Kidney tubule cell (primary cell): Measurements from ENCODE around the gene STK4.

Source experiments
- DNase-seq: peaks from one replicate; pipeline ENCODE4 v3.0.0-alpha.2; 2018; ENCODE audit warnings: low spot score

STK4 gene

GRCh38 chr20:45087097-45087790, 120.9 kb downstream of the STK4 start:
- peak; percentile 48 for DNase-seq

GRCh38 chr20:45087814-45088213, 121.5 kb downstream of the STK4 start:
- DNase-seq: no peak

GRCh38 chr20:45088247-45088646, 121.9 kb downstream of the STK4 start:
- DNase-seq: peak; percentile 88

GRCh38 chr20:45090481-45090880, 124.2 kb downstream of the STK4 start:
- DNase-seq: peak; percentile 30

- no peak for DNase-seq
These were observed 125.1 kb downstream of the STK4 start for GRCh38 chr20:45091366-45091765.

GRCh38 chr20:45092898-45093297, 126.6 kb downstream of the STK4 start:
- no peak for DNase-seq

GRCh38 chr20:45094201-45094600, 127.9 kb downstream of the STK4 start:
- DNase-seq: no peak

- no peak for DNase-seq
These were observed 128.7 kb downstream of the STK4 start for GRCh38 chr20:45094864-45095574.

- DNase-seq: peak; percentile 65
These were observed 129.5 kb downstream of the STK4 start for GRCh38 chr20:45095805-45096238.

- no peak for DNase-seq
These were observed 130.5 kb downstream of the STK4 start for GRCh38 chr20:45096781-45097180.

GRCh38 chr20:45097485-45098102, 131.3 kb downstream of the STK4 start:
- peak; percentile 57 for DNase-seq

- peak; percentile 66 for DNase-seq
These were observed 131.9 kb downstream of the STK4 start for GRCh38 chr20:45098103-45098773.

GRCh38 chr20:45100563-45101245, 134.4 kb downstream of the STK4 start, which contains the start of gene KCNS1:
Gene KCNS1 (minus strand): TSS chr20:45101127. CDS start chr20:45099236, 1,891 bp downstream.
- peak; percentile 58 for DNase-seq

GRCh38 chr20:45101333-45101850, 135.1 kb downstream of the STK4 start:
- no peak for DNase-seq

GRCh38 chr20:45103072-45103471, 136.8 kb downstream of the STK4 start:
- no peak for DNase-seq

- DNase-seq: peak; percentile 99
These were observed 138.5 kb downstream of the STK4 start for GRCh38 chr20:45104786-45105185.

- peak; percentile 67 for DNase-seq
These were observed 139.0 kb downstream of the STK4 start for GRCh38 chr20:45105317-45105716.

GRCh38 chr20:45109634-45110033, 143.3 kb downstream of the STK4 start:
- no peak for DNase-seq

- DNase-seq: no peak
These were observed 144.0 kb downstream of the STK4 start for GRCh38 chr20:45110301-45110700.

GRCh38 chr20:45111285-45111684, 145.0 kb downstream of the STK4 start:
- no peak for DNase-seq

- peak; percentile 38 for DNase-seq
These were observed 145.6 kb downstream of the STK4 start for GRCh38 chr20:45111799-45112471.
